GM12878 (cell line): ENCODE results near the gene KDM4C. TPM values are rescaled to one million over a fixed set of nuclear protein-coding genes. Genes with fewer than 3 reads are reported as not detected.

Experiments used
- BMI1 ChIP-seq: fragments of 450-650 bp; IDR thresholded peaks from 2 replicates; pipeline ENCODE4 v1.6.1; 2016; ENCODE audit warnings: mild to moderate bottlenecking, moderate library complexity, borderline replicate concordance
- CHD1 ChIP-seq: IDR thresholded peaks from 2 replicates; pipeline ENCODE4 v1.6.1; 2012; ENCODE audit warnings: low read depth, low read length, improper control_type of control experiment
- CHD2 ChIP-seq: IDR thresholded peaks from 2 replicates; pipeline ENCODE4 v1.6.1; 2011; ENCODE audit warnings: low read depth, low read length, improper control_type of control experiment, borderline replicate concordance
- IRF5 ChIP-seq: fragments of 450-650 bp; IDR thresholded peaks from 2 replicates; pipeline ENCODE4 v1.6.1; 2017; ENCODE audit warnings: borderline replicate concordance
- NR2F1 ChIP-seq: fragments of 450-650 bp; conservative IDR thresholded peaks from 2 replicates; pipeline ENCODE4 v1.6.1; 2017; ENCODE audit warnings: mild to moderate bottlenecking
- POU2F2 ChIP-seq: IDR thresholded peaks from 3 replicates; pipeline ENCODE4 v1.6.1; 2011; ENCODE audit warnings: low read depth, mild to moderate bottlenecking, low read length, borderline replicate concordance
- SMC3 ChIP-seq: IDR thresholded peaks from 2 replicates; pipeline ENCODE4 v1.6.1; 2011; ENCODE audit warnings: low read length, improper control_type of control experiment, borderline replicate concordance
- SUZ12 ChIP-seq: fragments of 200-600 bp; sonication (generic); IDR thresholded peaks from one replicate; pipeline ENCODE4 v1.6.1; 2018; ENCODE audit warnings: antibody characterized with exemption, mild to moderate bottlenecking; ENCODE audit not compliant: unreplicated experiment
- TCF3 ChIP-seq: IDR thresholded peaks from 2 replicates; pipeline ENCODE4 v1.6.1; 2012; ENCODE audit warnings: low read depth, mild to moderate bottlenecking, low read length, borderline replicate concordance; ENCODE audit not compliant: insufficient read depth
- WRNIP1 ChIP-seq: IDR thresholded peaks from 2 replicates; pipeline ENCODE4 v1.6.1; 2011; ENCODE audit warnings: low read depth, low read length, improper control_type of control experiment, borderline replicate concordance
- ZNF207 ChIP-seq: fragments of 450-650 bp; IDR thresholded peaks from 2 replicates; pipeline ENCODE4 v1.6.1; 2014; ENCODE audit warnings: antibody characterized with exemption, mild to moderate bottlenecking, borderline replicate concordance
- polyA plus RNA-seq, 11 experiments: library from polyadenylated mRNA; depleted of rRNA in 4 of 11; unstranded in 6 of 11; stranded (reverse) in 5 of 11; fragments of >200 nt; fragmentation: Nextera tagmentation in 4 of 11; fragmentation: Illumina TruSeq in 1 of 11; extraction: Ambion mirVana in 4 of 11; extraction: Trizol in 1 of 11; gene quantifications; 1 replicate in 1 of 11; 2 replicates in 10 of 11; pipeline versions ENCODE4 v1.2.1 to v1.2.3, GENCODE V29; 2011 to 2016; ENCODE audit warnings: inconsistent platforms in 2 of 11, missing spikeins in 2 of 11, low read depth in 1 of 11
- total RNA-seq, 4 experiments: library from RNA; depleted of rRNA in 3 of 4; stranded (reverse); fragments of >200 nt in 3 of 4; fragmentation: Illumina TruSeq in 1 of 4; extraction: Trizol in 1 of 4; gene quantifications; 2 replicates each; pipeline versions ENCODE4 v1.2.1 to v1.2.3, GENCODE V29; 2013 to 2021
- TF ChIP-seq, protein P1 (sequence below): IDR thresholded peaks from 2 replicates; pipeline ENCODE4 v1.6.1; 2012; ENCODE audit warnings: improper control_type of control experiment, low read depth, low read length; ENCODE audit not compliant: insufficient replicate concordance
- TF ChIP-seq, protein P2 (sequence below), 3 experiments: IDR thresholded peaks in 2 of 3; conservative IDR thresholded peaks in 1 of 3; 2 replicates each; pipeline ENCODE4 v1.5.1; 2011; ENCODE audit warnings: low read depth in 3 of 3, low read length in 3 of 3, mild to moderate bottlenecking in 3 of 3, control low read depth in 2 of 3, moderate library complexity in 2 of 3, inconsistent platforms in 1 of 3, mixed read lengths in 1 of 3; ENCODE audit not compliant: control insufficient read depth in 2 of 3, insufficient read depth in 1 of 3; ENCODE audit errors: extremely low read depth in 1 of 3
- TF ChIP-seq, protein P3 (sequence below): fragments of 450-650 bp; IDR thresholded peaks from 2 replicates; pipeline ENCODE4 v1.6.1; 2017; ENCODE audit warnings: mild to moderate bottlenecking, low read depth, inconsistent platforms; ENCODE audit not compliant: poor library complexity, severe bottlenecking

KDM4C gene
- total and polyA plus RNA-seq, 10 of the 15 experiments (the other 5 are each of a cell fraction or from before 2014, with no cell fraction given), result 6.8 to 41.2 (median 20.1) TPM

DNA sequence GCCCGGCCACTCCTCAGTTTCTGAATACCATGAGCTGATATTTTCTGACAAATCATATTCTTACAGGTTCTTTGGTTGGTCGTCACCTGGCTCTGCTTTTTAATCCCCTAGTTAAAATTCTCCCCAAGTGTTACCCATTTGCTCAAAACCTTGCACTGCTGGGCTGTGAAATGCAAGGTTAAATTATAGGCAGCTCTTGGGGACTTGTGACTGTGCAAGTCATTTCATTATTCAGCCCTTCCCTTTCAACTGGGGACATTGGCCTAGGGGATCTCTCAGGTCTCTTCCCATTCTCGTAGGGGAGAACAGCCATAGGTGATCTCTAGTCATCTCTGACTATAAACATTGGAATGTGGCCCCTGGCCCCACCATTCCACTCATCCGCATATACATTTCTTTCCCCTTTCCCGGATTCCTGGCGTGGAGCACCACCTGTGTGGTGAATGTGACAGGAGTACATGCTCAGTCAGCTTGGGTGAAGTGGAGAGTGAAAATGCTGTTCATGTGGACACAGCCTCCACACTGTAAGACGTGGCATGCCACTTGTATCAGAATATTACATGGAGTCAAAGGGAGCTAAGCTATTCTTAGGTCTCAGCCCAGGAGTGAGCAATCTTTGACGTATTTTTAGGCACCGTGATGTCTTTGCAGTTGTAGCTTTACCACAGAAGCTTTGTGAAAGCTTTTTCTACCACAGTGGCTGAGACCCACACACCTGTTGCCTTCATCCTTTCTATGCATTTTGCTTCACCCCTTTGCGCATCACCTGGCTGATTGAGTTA is 386.7 kb downstream of the KDM4C start (continued):
- TF ChIP-seq, protein P1, sequence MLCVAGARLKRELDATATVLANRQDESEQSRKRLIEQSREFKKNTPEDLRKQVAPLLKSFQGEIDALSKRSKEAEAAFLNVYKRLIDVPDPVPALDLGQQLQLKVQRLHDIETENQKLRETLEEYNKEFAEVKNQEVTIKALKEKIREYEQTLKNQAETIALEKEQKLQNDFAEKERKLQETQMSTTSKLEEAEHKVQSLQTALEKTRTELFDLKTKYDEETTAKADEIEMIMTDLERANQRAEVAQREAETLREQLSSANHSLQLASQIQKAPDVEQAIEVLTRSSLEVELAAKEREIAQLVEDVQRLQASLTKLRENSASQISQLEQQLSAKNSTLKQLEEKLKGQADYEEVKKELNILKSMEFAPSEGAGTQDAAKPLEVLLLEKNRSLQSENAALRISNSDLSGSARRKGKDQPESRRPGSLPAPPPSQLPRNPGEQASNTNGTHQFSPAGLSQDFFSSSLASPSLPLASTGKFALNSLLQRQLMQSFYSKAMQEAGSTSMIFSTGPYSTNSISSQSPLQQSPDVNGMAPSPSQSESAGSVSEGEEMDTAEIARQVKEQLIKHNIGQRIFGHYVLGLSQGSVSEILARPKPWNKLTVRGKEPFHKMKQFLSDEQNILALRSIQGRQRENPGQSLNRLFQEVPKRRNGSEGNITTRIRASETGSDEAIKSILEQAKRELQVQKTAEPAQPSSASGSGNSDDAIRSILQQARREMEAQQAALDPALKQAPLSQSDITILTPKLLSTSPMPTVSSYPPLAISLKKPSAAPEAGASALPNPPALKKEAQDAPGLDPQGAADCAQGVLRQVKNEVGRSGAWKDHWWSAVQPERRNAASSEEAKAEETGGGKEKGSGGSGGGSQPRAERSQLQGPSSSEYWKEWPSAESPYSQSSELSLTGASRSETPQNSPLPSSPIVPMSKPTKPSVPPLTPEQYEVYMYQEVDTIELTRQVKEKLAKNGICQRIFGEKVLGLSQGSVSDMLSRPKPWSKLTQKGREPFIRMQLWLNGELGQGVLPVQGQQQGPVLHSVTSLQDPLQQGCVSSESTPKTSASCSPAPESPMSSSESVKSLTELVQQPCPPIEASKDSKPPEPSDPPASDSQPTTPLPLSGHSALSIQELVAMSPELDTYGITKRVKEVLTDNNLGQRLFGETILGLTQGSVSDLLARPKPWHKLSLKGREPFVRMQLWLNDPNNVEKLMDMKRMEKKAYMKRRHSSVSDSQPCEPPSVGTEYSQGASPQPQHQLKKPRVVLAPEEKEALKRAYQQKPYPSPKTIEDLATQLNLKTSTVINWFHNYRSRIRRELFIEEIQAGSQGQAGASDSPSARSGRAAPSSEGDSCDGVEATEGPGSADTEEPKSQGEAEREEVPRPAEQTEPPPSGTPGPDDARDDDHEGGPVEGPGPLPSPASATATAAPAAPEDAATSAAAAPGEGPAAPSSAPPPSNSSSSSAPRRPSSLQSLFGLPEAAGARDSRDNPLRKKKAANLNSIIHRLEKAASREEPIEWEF, result no peak
- TF ChIP-seq CHD2 (no peak), ZNF207 (no peak), IRF5 (no peak), SUZ12 (no peak), POU2F2 (no peak), NR2F1 (no peak), BMI1 (no peak), WRNIP1 (no peak), SMC3 (no peak), CHD1 (no peak), TCF3 (no peak)
- TF ChIP-seq, protein P2, sequence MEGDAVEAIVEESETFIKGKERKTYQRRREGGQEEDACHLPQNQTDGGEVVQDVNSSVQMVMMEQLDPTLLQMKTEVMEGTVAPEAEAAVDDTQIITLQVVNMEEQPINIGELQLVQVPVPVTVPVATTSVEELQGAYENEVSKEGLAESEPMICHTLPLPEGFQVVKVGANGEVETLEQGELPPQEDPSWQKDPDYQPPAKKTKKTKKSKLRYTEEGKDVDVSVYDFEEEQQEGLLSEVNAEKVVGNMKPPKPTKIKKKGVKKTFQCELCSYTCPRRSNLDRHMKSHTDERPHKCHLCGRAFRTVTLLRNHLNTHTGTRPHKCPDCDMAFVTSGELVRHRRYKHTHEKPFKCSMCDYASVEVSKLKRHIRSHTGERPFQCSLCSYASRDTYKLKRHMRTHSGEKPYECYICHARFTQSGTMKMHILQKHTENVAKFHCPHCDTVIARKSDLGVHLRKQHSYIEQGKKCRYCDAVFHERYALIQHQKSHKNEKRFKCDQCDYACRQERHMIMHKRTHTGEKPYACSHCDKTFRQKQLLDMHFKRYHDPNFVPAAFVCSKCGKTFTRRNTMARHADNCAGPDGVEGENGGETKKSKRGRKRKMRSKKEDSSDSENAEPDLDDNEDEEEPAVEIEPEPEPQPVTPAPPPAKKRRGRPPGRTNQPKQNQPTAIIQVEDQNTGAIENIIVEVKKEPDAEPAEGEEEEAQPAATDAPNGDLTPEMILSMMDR (IDR thresholded peaks at IDR 0.05 in 2 of 3, conservative IDR thresholded peaks at IDR 0.05 in 1 of 3; ENCODE audit: control insufficient read depth in 2 of 3, extremely low read depth in 1 of 3, insufficient read depth in 1 of 3, low read depth in 3 of 3, low read length in 3 of 3), result no peak
- TF ChIP-seq, protein P3, sequence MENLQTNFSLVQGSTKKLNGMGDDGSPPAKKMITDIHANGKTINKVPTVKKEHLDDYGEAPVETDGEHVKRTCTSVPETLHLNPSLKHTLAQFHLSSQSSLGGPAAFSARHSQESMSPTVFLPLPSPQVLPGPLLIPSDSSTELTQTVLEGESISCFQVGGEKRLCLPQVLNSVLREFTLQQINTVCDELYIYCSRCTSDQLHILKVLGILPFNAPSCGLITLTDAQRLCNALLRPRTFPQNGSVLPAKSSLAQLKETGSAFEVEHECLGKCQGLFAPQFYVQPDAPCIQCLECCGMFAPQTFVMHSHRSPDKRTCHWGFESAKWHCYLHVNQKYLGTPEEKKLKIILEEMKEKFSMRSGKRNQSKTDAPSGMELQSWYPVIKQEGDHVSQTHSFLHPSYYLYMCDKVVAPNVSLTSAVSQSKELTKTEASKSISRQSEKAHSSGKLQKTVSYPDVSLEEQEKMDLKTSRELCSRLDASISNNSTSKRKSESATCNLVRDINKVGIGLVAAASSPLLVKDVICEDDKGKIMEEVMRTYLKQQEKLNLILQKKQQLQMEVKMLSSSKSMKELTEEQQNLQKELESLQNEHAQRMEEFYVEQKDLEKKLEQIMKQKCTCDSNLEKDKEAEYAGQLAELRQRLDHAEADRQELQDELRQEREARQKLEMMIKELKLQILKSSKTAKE, result no peak
